Glutamatergic neuron (in vitro differentiated cells): ENCODE measurements around the gene NUDT9. TPM values are rescaled to one million over a fixed set of nuclear protein-coding genes. Genes with fewer than 3 reads are reported as not detected.
"Not testable (repeated sequence)": the region's sequence is repeated elsewhere in the genome, so short reads cannot be mapped to it uniquely, and the experiment has no call there.

Experiments
- DNase-seq: peaks from one replicate; pipeline ENCODE4 v3.0.0; 2022
- H3K27ac Mint-ChIP-seq: one replicate; pipeline ENCODE4 v1.8.0; 2020; ENCODE audit warnings: mild to moderate bottlenecking, mixed read lengths, inconsistent platforms; ENCODE audit not compliant: unreplicated experiment
- H3K27me3 Mint-ChIP-seq: one replicate; pipeline ENCODE4 v1.8.0; 2020; ENCODE audit warnings: mild to moderate bottlenecking, moderate library complexity, mixed read lengths, inconsistent platforms; ENCODE audit not compliant: unreplicated experiment
- H3K36me3 Mint-ChIP-seq: one replicate; pipeline ENCODE4 v1.8.0; 2020; ENCODE audit warnings: mild to moderate bottlenecking, mixed read lengths, inconsistent platforms; ENCODE audit not compliant: unreplicated experiment
- H3K4me1 Mint-ChIP-seq: one replicate; pipeline ENCODE4 v1.8.0; 2020; ENCODE audit warnings: mild to moderate bottlenecking, low read depth, mixed read lengths, inconsistent platforms; ENCODE audit not compliant: unreplicated experiment
- H3K4me3 Mint-ChIP-seq: one replicate; pipeline ENCODE4 v1.8.0; 2020; ENCODE audit warnings: mild to moderate bottlenecking, mixed read lengths, inconsistent platforms; ENCODE audit not compliant: unreplicated experiment
- H3K9me3 Mint-ChIP-seq: one replicate; pipeline ENCODE4 v1.8.0; 2020; ENCODE audit warnings: mild to moderate bottlenecking, moderate library complexity, mixed read lengths, inconsistent platforms; ENCODE audit not compliant: unreplicated experiment
- total RNA-seq: library from RNA; stranded (reverse); fragmentation: NEBNext Ultra II Directional; extraction: Animal tissue kit (Norgen Biotek cat#: 25700); gene quantifications from one replicate; pipeline ENCODE4 v1.2.1, GENCODE V29; 2021; ENCODE audit not compliant: unreplicated experiment
- TF ChIP-seq, protein P1 (sequence below): fragments of 200-600 bp; sonication (generic); IDR thresholded peaks from one replicate; pipeline ENCODE4 v1.5.0; 2021; ENCODE audit not compliant: partially characterized antibody, unreplicated experiment

NUDT9 gene
- total RNA-seq, 1 donor from 2014 or later, result 11.9 TPM

DNA sequence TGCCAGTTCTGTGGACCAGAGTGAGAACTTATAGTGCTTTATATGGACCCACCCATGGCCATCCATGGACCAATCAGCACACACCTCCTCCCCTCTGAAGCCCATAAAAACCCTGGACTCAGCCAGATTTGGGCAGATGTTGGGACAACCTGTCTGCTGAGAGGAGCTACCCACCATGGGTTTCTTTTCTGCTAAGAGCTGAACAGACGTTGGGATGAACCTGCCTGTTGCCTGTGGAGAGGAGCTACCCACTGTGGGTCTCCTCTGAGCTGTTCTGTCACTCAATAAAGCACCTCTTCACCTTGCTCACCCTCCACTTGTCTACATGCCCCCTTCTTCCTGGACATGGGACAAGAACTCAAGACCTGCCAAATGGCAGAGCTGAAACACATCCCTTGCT, 22.4 kb upstream of the NUDT9 start:
- no peak overlapping the region for H3K4me3 Mint-ChIP-seq
- no peak overlapping the region for H3K27ac Mint-ChIP-seq
- TF ChIP-seq, protein P1, sequence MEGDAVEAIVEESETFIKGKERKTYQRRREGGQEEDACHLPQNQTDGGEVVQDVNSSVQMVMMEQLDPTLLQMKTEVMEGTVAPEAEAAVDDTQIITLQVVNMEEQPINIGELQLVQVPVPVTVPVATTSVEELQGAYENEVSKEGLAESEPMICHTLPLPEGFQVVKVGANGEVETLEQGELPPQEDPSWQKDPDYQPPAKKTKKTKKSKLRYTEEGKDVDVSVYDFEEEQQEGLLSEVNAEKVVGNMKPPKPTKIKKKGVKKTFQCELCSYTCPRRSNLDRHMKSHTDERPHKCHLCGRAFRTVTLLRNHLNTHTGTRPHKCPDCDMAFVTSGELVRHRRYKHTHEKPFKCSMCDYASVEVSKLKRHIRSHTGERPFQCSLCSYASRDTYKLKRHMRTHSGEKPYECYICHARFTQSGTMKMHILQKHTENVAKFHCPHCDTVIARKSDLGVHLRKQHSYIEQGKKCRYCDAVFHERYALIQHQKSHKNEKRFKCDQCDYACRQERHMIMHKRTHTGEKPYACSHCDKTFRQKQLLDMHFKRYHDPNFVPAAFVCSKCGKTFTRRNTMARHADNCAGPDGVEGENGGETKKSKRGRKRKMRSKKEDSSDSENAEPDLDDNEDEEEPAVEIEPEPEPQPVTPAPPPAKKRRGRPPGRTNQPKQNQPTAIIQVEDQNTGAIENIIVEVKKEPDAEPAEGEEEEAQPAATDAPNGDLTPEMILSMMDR, result no peak
- H3K36me3 Mint-ChIP-seq, result peaks cover 10% of the 10 kb centered on the region
- H3K27me3 Mint-ChIP-seq, result no peaks in the 10 kb centered on the region
- H3K9me3 Mint-ChIP-seq, result peaks cover 1% of the 10 kb centered on the region
- H3K4me1 Mint-ChIP-seq, result no peaks in the 10 kb centered on the region
- DNase-seq, result no peak

DNA sequence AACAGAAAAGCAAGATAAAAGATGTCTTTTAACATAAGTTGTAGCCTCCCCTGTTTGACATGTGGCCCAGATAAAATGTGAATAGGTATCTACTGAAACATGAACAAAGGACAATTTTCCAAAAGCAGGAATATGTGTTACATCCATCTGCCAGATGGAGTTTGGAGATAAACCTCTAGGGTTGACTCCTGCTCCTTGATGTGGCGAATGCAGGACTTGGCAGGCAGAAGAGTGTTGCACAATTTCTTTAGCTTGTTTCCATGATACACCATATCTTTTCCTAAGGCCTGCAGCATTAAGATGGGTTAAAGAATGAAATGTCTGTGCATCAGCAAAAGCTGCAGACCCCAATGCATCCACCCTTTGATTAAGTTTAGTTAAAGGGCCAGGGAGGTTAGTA, 18.6 kb upstream of the NUDT9 start:
- H3K4me1 Mint-ChIP-seq, H3K27me3 Mint-ChIP-seq, H3K9me3 Mint-ChIP-seq, H3K27ac Mint-ChIP-seq, H3K4me3 Mint-ChIP-seq, DNase-seq: not testable (repeated sequence)
- peaks cover 10% of the 10 kb centered on the region for H3K36me3 Mint-ChIP-seq

DNA sequence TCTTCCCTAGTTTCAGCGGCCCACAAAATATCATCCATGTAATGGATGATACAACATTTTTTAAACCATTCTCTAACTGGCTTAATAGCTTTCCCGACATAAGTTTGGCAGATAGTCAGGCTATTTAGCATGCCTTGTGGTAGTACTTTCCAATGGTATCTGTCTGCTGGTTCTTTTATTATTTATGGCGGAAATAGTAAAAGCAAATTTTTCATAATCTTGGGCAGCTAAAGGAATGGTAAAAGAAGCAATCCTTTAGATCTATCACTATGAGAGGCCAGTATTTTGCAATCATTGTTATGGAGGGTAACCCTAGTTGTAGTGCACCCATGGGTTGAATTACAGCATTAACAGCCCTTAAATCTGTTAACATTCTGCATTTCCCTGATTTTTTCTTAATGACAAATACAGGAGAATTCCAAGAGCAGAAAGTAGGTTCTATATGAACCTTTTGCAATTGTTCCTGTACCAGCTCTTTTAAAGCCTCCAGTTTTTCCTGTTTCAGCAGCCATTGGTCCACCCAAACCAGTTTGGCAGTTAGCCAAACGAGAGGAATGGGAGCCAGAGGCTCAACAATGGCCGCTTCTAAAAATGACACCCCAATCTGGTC, 17.1 kb upstream of the NUDT9 start:
- Mint-ChIP-seq H3K36me3 (peaks cover 10% of the 10 kb centered on the region), H3K9me3 (peaks cover 1% of the 10 kb centered on the region), H3K27ac (no peak overlapping the region), H3K4me1 (no peaks in the 10 kb centered on the region), H3K27me3 (no peaks in the 10 kb centered on the region), H3K4me3 (no peak overlapping the region)
- TF ChIP-seq, protein P1, result no peak
- no peak for DNase-seq

DNA sequence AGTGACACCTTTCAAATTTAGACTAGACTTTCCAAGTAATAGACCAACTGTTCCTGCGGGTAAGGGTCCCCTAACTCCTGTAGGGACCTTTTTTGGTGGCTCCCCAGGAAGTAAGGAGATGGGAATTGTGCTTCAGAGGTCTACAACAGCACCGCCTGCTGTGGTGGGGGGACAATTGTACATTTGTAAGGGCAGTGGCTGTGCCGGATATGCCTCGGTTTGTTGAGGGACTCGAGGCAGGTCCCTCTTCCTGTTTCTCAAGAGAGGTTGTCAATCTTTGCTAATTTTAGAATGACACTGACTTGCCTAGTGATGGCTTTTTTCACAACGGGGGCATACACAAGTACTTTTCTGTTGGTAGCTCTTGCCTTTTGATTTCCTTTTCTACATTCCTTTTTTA, 15.9 kb upstream of the NUDT9 start:
- TF ChIP-seq, protein P1, result no peak
- no peak overlapping the region for H3K27ac Mint-ChIP-seq

DNA sequence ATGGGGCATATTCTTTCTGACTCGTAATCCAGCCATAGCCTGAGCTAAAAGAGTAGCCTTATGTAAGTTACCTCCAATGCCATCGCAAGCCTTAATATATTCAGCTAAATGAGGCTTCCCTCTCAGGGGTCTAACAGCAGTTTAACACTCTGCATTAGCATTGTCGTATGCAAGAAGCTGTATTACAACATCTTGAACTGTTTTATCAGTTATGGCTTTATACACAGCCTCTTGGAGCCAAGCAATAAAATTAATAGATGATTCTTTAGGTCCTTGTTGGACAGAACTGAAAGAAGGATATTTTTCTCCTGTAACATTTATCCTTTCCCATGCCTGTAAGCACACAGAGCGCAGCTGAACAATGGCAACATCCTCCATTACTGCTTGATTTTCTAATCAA, 15.5 kb upstream of the NUDT9 start:
- not testable (repeated sequence) for H3K36me3 Mint-ChIP-seq, H3K27me3 Mint-ChIP-seq, H3K9me3 Mint-ChIP-seq, H3K27ac Mint-ChIP-seq, DNase-seq, H3K4me1 Mint-ChIP-seq, H3K4me3 Mint-ChIP-seq

More for the DNA sequence above, 15.9 kb upstream of the NUDT9 start:
- peaks cover 10% of the 10 kb centered on the region for H3K36me3 Mint-ChIP-seq
- no peak for DNase-seq
- H3K27me3 Mint-ChIP-seq, result no peaks in the 10 kb centered on the region
- no peak overlapping the region for H3K4me3 Mint-ChIP-seq
- H3K9me3 Mint-ChIP-seq, result peaks cover 1% of the 10 kb centered on the region
- H3K4me1 Mint-ChIP-seq, result no peaks in the 10 kb centered on the region

DNA sequence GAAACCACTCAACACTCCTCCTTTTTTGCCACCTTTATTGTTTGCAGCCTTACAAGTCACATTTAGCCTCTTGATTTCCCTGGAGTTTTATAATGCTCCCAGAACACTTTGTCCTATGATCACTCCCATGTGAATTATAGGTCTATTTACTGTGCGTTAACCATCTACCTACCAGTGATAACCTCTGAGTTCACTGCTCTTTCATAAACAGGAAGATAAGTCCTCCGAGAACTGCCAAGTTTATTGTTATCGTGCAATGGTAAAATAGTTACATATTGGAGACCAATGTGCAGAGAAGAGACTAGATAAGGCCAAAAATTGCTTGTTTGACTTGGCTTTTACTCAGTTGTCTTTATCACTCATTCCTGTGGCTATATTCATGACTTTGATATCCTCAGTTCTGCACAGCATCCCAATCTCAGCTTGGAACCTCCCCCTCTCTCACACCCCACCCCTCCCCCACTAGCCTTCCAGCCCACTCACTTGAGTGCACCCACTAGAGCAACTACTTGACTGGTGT, 12.9 kb upstream of the NUDT9 start:
- H3K9me3 Mint-ChIP-seq, result peaks cover 1% of the 10 kb centered on the region
- no peaks in the 10 kb centered on the region for H3K4me1 Mint-ChIP-seq
- TF ChIP-seq, protein P1, result no peak
- H3K36me3 Mint-ChIP-seq, result no peaks in the 10 kb centered on the region
- no peak overlapping the region for H3K27ac Mint-ChIP-seq
- H3K4me3 Mint-ChIP-seq, result no peak overlapping the region
- DNase-seq, result no peak
- no peaks in the 10 kb centered on the region for H3K27me3 Mint-ChIP-seq
